CD8-positive, alpha-beta memory T cell (primary cell): Measurements from ENCODE around the gene BNC2. TPM values are rescaled to one million over a fixed set of nuclear protein-coding genes. Genes with fewer than 3 reads are reported as not detected.

ENCODE experiments used
- CTCF ChIA-PET: fragments of 350-600 bp; sonication (Branson Sonifier 250); formaldehyde crosslinking; loops from one replicate; lab custom pipeline; 2021; ENCODE audit warnings: antibody characterized with exemption; lab: Charles Lee
- POLR2A ChIA-PET: fragments of 350-600 bp; sonication (Branson Sonifier 250); formaldehyde crosslinking; loops from one replicate; lab custom pipeline; 2021; ENCODE audit warnings: antibody characterized with exemption; lab: Charles Lee
- DNase-seq, 5 donors: peaks; one replicate each; pipeline versions ENCODE4 v3.0.0 to v3.0.0-alpha.2; 2020 to 2022; ENCODE audit warnings: mixed read lengths in 1 of 5
- H3K27ac ChIP-seq: one replicate; pipeline ENCODE4 v1.7.0; 2013; ENCODE audit warnings: low read depth, mild to moderate bottlenecking, low read length, moderate library complexity
- H3K27me3 ChIP-seq: 2 replicates; pipeline ENCODE4 v1.7.0; 2013; ENCODE audit warnings: low read length, mild to moderate bottlenecking; ENCODE audit not compliant: insufficient read depth, poor library complexity, severe bottlenecking
- H3K36me3 ChIP-seq: 2 replicates; pipeline ENCODE4 v1.7.0; 2013; ENCODE audit warnings: mild to moderate bottlenecking, low read length, moderate library complexity; ENCODE audit not compliant: insufficient read depth
- H3K4me1 ChIP-seq: 2 replicates; pipeline ENCODE4 v1.7.0; 2013; ENCODE audit warnings: mild to moderate bottlenecking, low read length, moderate library complexity; ENCODE audit not compliant: insufficient read depth
- H3K4me3 ChIP-seq: 2 replicates; pipeline ENCODE4 v1.7.0; 2013; ENCODE audit warnings: mild to moderate bottlenecking, low read length
- H3K9me3 ChIP-seq: 2 replicates; pipeline ENCODE4 v1.7.0; 2013; ENCODE audit warnings: mild to moderate bottlenecking, low read length
- H3K27ac Mint-ChIP-seq, 8 donors: one replicate each; pipeline ENCODE4 v1.8.0; 2020 to 2021; ENCODE audit warnings: mixed read lengths in 8 of 8, mild to moderate bottlenecking in 6 of 8, inconsistent platforms in 3 of 8, moderate library complexity in 3 of 8
- H3K27me3 Mint-ChIP-seq, 2 donors: one replicate each; pipeline ENCODE4 v1.8.0; 2020 to 2021; ENCODE audit warnings: mixed read lengths in 2 of 2, mild to moderate bottlenecking in 1 of 2, moderate library complexity in 1 of 2
- H3K36me3 Mint-ChIP-seq, 3 donors: one replicate each; pipeline ENCODE4 v1.8.0; 2020 to 2021; ENCODE audit warnings: mixed read lengths in 3 of 3, inconsistent platforms in 1 of 3, mild to moderate bottlenecking in 1 of 3
- H3K4me1 Mint-ChIP-seq, 3 donors: one replicate each; pipeline ENCODE4 v1.8.0; 2020 to 2021; ENCODE audit warnings: mixed read lengths in 3 of 3, inconsistent platforms in 1 of 3, mild to moderate bottlenecking in 1 of 3
- H3K4me3 Mint-ChIP-seq, 7 donors: one replicate each; pipeline ENCODE4 v1.8.0; 2020 to 2021; ENCODE audit warnings: mixed read lengths in 7 of 7, mild to moderate bottlenecking in 6 of 7, moderate library complexity in 4 of 7, inconsistent platforms in 2 of 7
- H3K9me3 Mint-ChIP-seq, 5 donors: one replicate each; pipeline ENCODE4 v1.8.0; 2020 to 2022; ENCODE audit warnings: mixed read lengths in 5 of 5, mild to moderate bottlenecking in 3 of 5, moderate library complexity in 2 of 5, inconsistent platforms in 1 of 5
- polyA plus RNA-seq: library from polyadenylated mRNA; unstranded; fragments of 300-500 nt; fragmentation: Illumina TruSeq; gene quantifications from one replicate; pipeline ENCODE4 v1.2.3, GENCODE V29; 2021
- total RNA-seq, 2 experiments: library from RNA; stranded (reverse); gene quantifications; one replicate each; pipeline ENCODE4 v1.2.3, GENCODE V29; 2021

Gene BNC2
- total and polyA plus RNA-seq, 3 experiments from 2014 or later = 0.18 TPM; not detected in 2

- Histone ChIP-seq H3K4me3 (no peak overlapping the region), H3K27me3 (no peaks in the 10 kb centered on the region), H3K27ac (no peak overlapping the region), H3K9me3 (no peaks in the 10 kb centered on the region), H3K36me3 (no peaks in the 10 kb centered on the region), H3K4me1 (no peaks in the 10 kb centered on the region)
- no peak for DNase-seq
- ChIA-PET POLR2A (no interaction called here), CTCF (no interaction called here)
- no peaks in the 10 kb centered on the region for H3K27me3 Mint-ChIP-seq
- no peaks in the 10 kb centered on the region for H3K4me1 Mint-ChIP-seq
- no peak overlapping the region for H3K4me3 Mint-ChIP-seq
- H3K9me3 Mint-ChIP-seq = peaks cover 0 to 34% (median 0%) of the 10 kb centered on the region in 5 donors
- H3K27ac Mint-ChIP-seq = no peak overlapping the region
- no peaks in the 10 kb centered on the region for H3K36me3 Mint-ChIP-seq
Observed at GRCh38 chr9:16595227-16595626, 275.2 kb downstream of the BNC2 start.

GRCh38 chr9:16594787-16595186, 275.7 kb downstream of the BNC2 start:
- H3K4me3 Mint-ChIP-seq = no peak overlapping the region
- CTCF ChIA-PET = no interaction called here

GRCh38 chr9:16593746-16594145, 276.7 kb downstream of the BNC2 start:
- Histone ChIP-seq H3K9me3 (no peaks in the 10 kb centered on the region), H3K27ac (no peak overlapping the region), H3K27me3 (no peaks in the 10 kb centered on the region), H3K4me3 (no peak overlapping the region), H3K36me3 (no peaks in the 10 kb centered on the region), H3K4me1 (no peaks in the 10 kb centered on the region)
- H3K9me3 Mint-ChIP-seq = peaks cover 0 to 26% (median 0%) of the 10 kb centered on the region in 5 donors
- POLR2A ChIA-PET = no interaction called here
- no peaks in the 10 kb centered on the region for H3K36me3 Mint-ChIP-seq
- H3K4me3 Mint-ChIP-seq = no peak overlapping the region
- CTCF ChIA-PET = no interaction called here
- DNase-seq = no peak
- no peaks in the 10 kb centered on the region for H3K27me3 Mint-ChIP-seq
- no peaks in the 10 kb centered on the region for H3K4me1 Mint-ChIP-seq
- H3K27ac Mint-ChIP-seq = no peak overlapping the region

More at GRCh38 chr9:16594787-16595186, 275.7 kb downstream of the BNC2 start:
- Histone ChIP-seq H3K36me3 (no peaks in the 10 kb centered on the region), H3K4me3 (no peak overlapping the region), H3K9me3 (no peaks in the 10 kb centered on the region), H3K27me3 (no peaks in the 10 kb centered on the region), H3K4me1 (no peaks in the 10 kb centered on the region), H3K27ac (no peak overlapping the region)
- Mint-ChIP-seq H3K4me1 (no peaks in the 10 kb centered on the region), H3K27ac (no peak overlapping the region), H3K9me3 (peaks cover 0 to 30% (median 0%) of the 10 kb centered on the region in 5 donors), H3K36me3 (no peaks in the 10 kb centered on the region), H3K27me3 (no peaks in the 10 kb centered on the region)
- POLR2A ChIA-PET = no interaction called here
- DNase-seq = no peak

GRCh38 chr9:16591092-16591491, 279.4 kb downstream of the BNC2 start:
- Mint-ChIP-seq H3K27me3 (no peaks in the 10 kb centered on the region), H3K4me1 (no peaks in the 10 kb centered on the region)

GRCh38 chr9:16585591-16585990, 284.9 kb downstream of the BNC2 start:
- Histone ChIP-seq H3K4me3 (no peak overlapping the region), H3K4me1 (no peaks in the 10 kb centered on the region), H3K36me3 (no peaks in the 10 kb centered on the region), H3K27ac (no peak overlapping the region), H3K9me3 (no peaks in the 10 kb centered on the region), H3K27me3 (no peaks in the 10 kb centered on the region)
- CTCF ChIA-PET = no interaction called here
- no peak for DNase-seq
- POLR2A ChIA-PET = no interaction called here
- no peaks in the 10 kb centered on the region for H3K4me1 Mint-ChIP-seq
- H3K27ac Mint-ChIP-seq = no peak overlapping the region
- peaks cover 3 to 11% (median 6%) of the 10 kb centered on the region in 5 donors for H3K9me3 Mint-ChIP-seq
- H3K36me3 Mint-ChIP-seq = no peaks in the 10 kb centered on the region
- no peak overlapping the region for H3K4me3 Mint-ChIP-seq
- H3K27me3 Mint-ChIP-seq = no peaks in the 10 kb centered on the region

More at GRCh38 chr9:16591092-16591491, 279.4 kb downstream of the BNC2 start:
- Histone ChIP-seq H3K4me3 (no peak overlapping the region), H3K27ac (no peak overlapping the region), H3K9me3 (no peaks in the 10 kb centered on the region), H3K36me3 (no peaks in the 10 kb centered on the region), H3K4me1 (no peaks in the 10 kb centered on the region), H3K27me3 (no peaks in the 10 kb centered on the region)
- ChIA-PET POLR2A (no interaction called here), CTCF (no interaction called here)
- H3K27ac Mint-ChIP-seq = no peak overlapping the region
- peaks cover 0 to 14% (median 6%) of the 10 kb centered on the region in 5 donors for H3K9me3 Mint-ChIP-seq
- no peaks in the 10 kb centered on the region for H3K36me3 Mint-ChIP-seq
- no peak for DNase-seq
- no peak overlapping the region for H3K4me3 Mint-ChIP-seq

- Mint-ChIP-seq H3K4me1 (no peaks in the 10 kb centered on the region), H3K9me3 (peaks cover 3 to 11% (median 5%) of the 10 kb centered on the region in 5 donors), H3K4me3 (no peak overlapping the region), H3K36me3 (no peaks in the 10 kb centered on the region), H3K27me3 (no peaks in the 10 kb centered on the region), H3K27ac (no peak overlapping the region)
- H3K9me3 ChIP-seq = no peaks in the 10 kb centered on the region
- H3K27ac ChIP-seq = no peak overlapping the region
- no peak overlapping the region for H3K4me3 ChIP-seq
- no peak for DNase-seq
- H3K4me1 ChIP-seq = no peaks in the 10 kb centered on the region
- H3K27me3 ChIP-seq = no peaks in the 10 kb centered on the region
- ChIA-PET POLR2A (no interaction called here), CTCF (no interaction called here)
- H3K36me3 ChIP-seq = no peaks in the 10 kb centered on the region
Observed at GRCh38 chr9:16579872-16580432, 290.5 kb downstream of the BNC2 start.

GRCh38 chr9:16575986-16576245, 294.6 kb downstream of the BNC2 start:
- H3K9me3 ChIP-seq = no peaks in the 10 kb centered on the region
- no peaks in the 10 kb centered on the region for H3K27me3 ChIP-seq
- no peak overlapping the region for H3K27ac ChIP-seq
- no peak overlapping the region for H3K4me3 Mint-ChIP-seq
- no peak for DNase-seq
- ChIA-PET POLR2A (no interaction called here), CTCF (no interaction called here)
- H3K36me3 Mint-ChIP-seq = no peaks in the 10 kb centered on the region
- H3K4me1 Mint-ChIP-seq = no peaks in the 10 kb centered on the region
- H3K27ac Mint-ChIP-seq = no peak overlapping the region
- H3K36me3 ChIP-seq = no peaks in the 10 kb centered on the region
- H3K9me3 Mint-ChIP-seq = peaks cover 0 to 8% (median 5%) of the 10 kb centered on the region in 5 donors
- no peak overlapping the region for H3K4me3 ChIP-seq
- no peaks in the 10 kb centered on the region for H3K27me3 Mint-ChIP-seq
- H3K4me1 ChIP-seq = no peaks in the 10 kb centered on the region

GRCh38 chr9:16575142-16575985, 295.1 kb downstream of the BNC2 start:
- ChIA-PET POLR2A (no interaction called here), CTCF (no interaction called here)
- Mint-ChIP-seq H3K4me1 (no peaks in the 10 kb centered on the region), H3K4me3 (no peak overlapping the region), H3K9me3 (peaks cover 0 to 8% (median 5%) of the 10 kb centered on the region in 5 donors), H3K36me3 (no peaks in the 10 kb centered on the region), H3K27ac (no peak overlapping the region), H3K27me3 (no peaks in the 10 kb centered on the region)
- DNase-seq = no peak
- Histone ChIP-seq H3K9me3 (no peaks in the 10 kb centered on the region), H3K4me1 (no peaks in the 10 kb centered on the region), H3K27me3 (no peaks in the 10 kb centered on the region), H3K36me3 (no peaks in the 10 kb centered on the region), H3K4me3 (no peak overlapping the region), H3K27ac (no peak overlapping the region)
